Kidney (tissue), 14 donors: ENCODE measurements around the gene AFTPH. TPM values are rescaled to one million over a fixed set of nuclear protein-coding genes. Genes with fewer than 3 reads are reported as not detected.

Experiments used
- DNase-seq, 5 donors: peaks; one replicate each; pipeline ENCODE4 v3.0.0-alpha.2; 2013 to 2020
- FAIRE-seq: peaks from 2 replicates; lab custom pipeline; 2012; peaks lifted over from hg19 to GRCh38; lab: Jason Lieb, UNC
- H3K27ac ChIP-seq, 2 donors: one replicate each; pipeline ENCODE4 v1.7.0; 2013; ENCODE audit warnings: low read depth in 2 of 2, low read length in 2 of 2, inconsistent platforms in 1 of 2
- H3K27me3 ChIP-seq: one replicate; pipeline ENCODE4 v1.7.1; 2013; ENCODE audit warnings: low read length, inconsistent platforms; ENCODE audit not compliant: control insufficient read depth, insufficient read depth
- H3K36me3 ChIP-seq, 3 donors: one replicate each; pipeline versions ENCODE4 v1.7.0 to v1.7.1; 2013; ENCODE audit warnings: low read length in 3 of 3, control low read depth in 1 of 3, inconsistent platforms in 1 of 3; ENCODE audit not compliant: insufficient read depth in 3 of 3, control insufficient read depth in 2 of 3
- H3K4me1 ChIP-seq, 3 donors: one replicate each; pipeline versions ENCODE4 v1.7.0 to v1.7.1; 2013; ENCODE audit warnings: low read length in 3 of 3, inconsistent platforms in 1 of 3, low read depth in 1 of 3; ENCODE audit not compliant: control insufficient read depth in 2 of 3, insufficient read depth in 2 of 3
- H3K4me3 ChIP-seq, 3 donors: one replicate each; pipeline versions ENCODE4 v1.7.0 to v1.8.1; 2013; ENCODE audit warnings: low read length in 3 of 3, control low read depth in 1 of 3, inconsistent platforms in 1 of 3
- H3K9ac ChIP-seq, 3 donors: one replicate each; pipeline versions ENCODE4 v1.7.0 to v1.7.1; 2013; ENCODE audit warnings: low read length in 3 of 3, control low read depth in 1 of 3, inconsistent platforms in 1 of 3
- H3K9me3 ChIP-seq, 3 donors: one replicate each; pipeline versions ENCODE4 v1.7.0 to v1.7.1; 2013; ENCODE audit warnings: low read length in 3 of 3, control low read depth in 1 of 3, inconsistent platforms in 1 of 3; ENCODE audit not compliant: control insufficient read depth in 2 of 3, insufficient read depth in 1 of 3
- intact Hi-C: fragments of 100-400 bp; cut with DNase I; formaldehyde crosslinking; loops from one replicate; pipeline ENCODE4 v1.11.1; 2022
- polyA plus RNA-seq: library from polyadenylated mRNA; stranded (reverse); fragments of 350-450 nt; fragmentation: Illumina TruSeq; extraction: RNeasy Lipid Tissue Mini Kit (QIAGEN cat#74804); gene quantifications from one replicate; pipeline ENCODE4 v1.2.3, GENCODE V29; 2014; ENCODE audit warnings: low read depth, low replicate concordance; ENCODE audit not compliant: insufficient read depth
- total RNA-seq: library from RNA; stranded (reverse); fragmentation: NEBNext Ultra II Directional; extraction: Animal tissue kit (Norgen Biotek cat#: 25700); gene quantifications from one replicate; pipeline ENCODE4 v1.2.1, GENCODE V29; 2021
- TF ChIP-seq, protein P1 (sequence below): IDR thresholded peaks from 3 replicates; pipeline ENCODE4 v1.5.1; 2012; ENCODE audit warnings: mild to moderate bottlenecking, moderate library complexity, borderline replicate concordance; ENCODE audit not compliant: insufficient read depth; ENCODE audit errors: extremely low read depth
- donor health status: control.
- donor health status: control.
- donor health status: control.
- donor health status: control.
- donor health status: control.
- donor health status: DM: yes; HTN: yes; CAD: no.
- donor health status: Normal renal cell carcinoma (clear cell type).

Gene AFTPH
- total and polyA plus RNA-seq, 2 donors from 2014 or later, result 41.2 to 44.6 TPM

GRCh38 chr2:64574871-64575270 is 50.7 kb downstream of the AFTPH start:
- TF ChIP-seq, protein P1, sequence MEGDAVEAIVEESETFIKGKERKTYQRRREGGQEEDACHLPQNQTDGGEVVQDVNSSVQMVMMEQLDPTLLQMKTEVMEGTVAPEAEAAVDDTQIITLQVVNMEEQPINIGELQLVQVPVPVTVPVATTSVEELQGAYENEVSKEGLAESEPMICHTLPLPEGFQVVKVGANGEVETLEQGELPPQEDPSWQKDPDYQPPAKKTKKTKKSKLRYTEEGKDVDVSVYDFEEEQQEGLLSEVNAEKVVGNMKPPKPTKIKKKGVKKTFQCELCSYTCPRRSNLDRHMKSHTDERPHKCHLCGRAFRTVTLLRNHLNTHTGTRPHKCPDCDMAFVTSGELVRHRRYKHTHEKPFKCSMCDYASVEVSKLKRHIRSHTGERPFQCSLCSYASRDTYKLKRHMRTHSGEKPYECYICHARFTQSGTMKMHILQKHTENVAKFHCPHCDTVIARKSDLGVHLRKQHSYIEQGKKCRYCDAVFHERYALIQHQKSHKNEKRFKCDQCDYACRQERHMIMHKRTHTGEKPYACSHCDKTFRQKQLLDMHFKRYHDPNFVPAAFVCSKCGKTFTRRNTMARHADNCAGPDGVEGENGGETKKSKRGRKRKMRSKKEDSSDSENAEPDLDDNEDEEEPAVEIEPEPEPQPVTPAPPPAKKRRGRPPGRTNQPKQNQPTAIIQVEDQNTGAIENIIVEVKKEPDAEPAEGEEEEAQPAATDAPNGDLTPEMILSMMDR, result no peak
- Histone ChIP-seq H3K9me3 (no peaks in the 10 kb centered on the region), H3K27me3 (no peaks in the 10 kb centered on the region), H3K9ac (no peak overlapping the region), H3K4me1 (no peaks in the 10 kb centered on the region), H3K27ac (no peak overlapping the region), H3K4me3 (no peak overlapping the region), H3K36me3 (peaks cover 2 to 15% (median 15%) of the 10 kb centered on the region in 3 donors)
- no peak for DNase-seq
- intact Hi-C loops, result no loop called here
- no peak for FAIRE-seq

DNA sequence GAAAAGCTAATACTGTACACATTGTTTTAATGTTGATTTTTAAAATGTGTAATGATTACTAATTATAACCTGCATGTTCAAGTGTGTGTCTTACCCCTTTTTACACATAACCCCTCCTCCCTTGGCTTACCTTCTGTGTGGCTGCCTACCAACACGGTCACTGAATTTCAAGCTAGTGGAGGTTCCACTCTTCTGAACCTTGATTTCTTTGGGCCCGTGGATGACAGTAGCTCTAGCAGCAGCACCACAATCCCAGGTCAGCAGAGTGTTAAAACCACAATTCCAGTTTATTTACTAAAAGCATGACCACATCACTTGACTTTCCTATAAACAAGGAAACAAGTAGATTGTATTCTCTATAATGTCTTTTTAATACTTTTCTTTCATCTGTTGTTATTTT is 56.9 kb downstream of the AFTPH start:
- no peak for FAIRE-seq
- intact Hi-C loops, result no loop called here
- DNase-seq, result no peak
- Histone ChIP-seq H3K27me3 (no peaks in the 10 kb centered on the region), H3K9me3 (no peaks in the 10 kb centered on the region), H3K4me3 (no peak overlapping the region), H3K9ac (no peak overlapping the region), H3K4me1 (peaks cover 0 to 3% (median 0%) of the 10 kb centered on the region in 3 donors), H3K36me3 (peaks cover 2 to 22% (median 10%) of the 10 kb centered on the region in 3 donors), H3K27ac (no peak overlapping the region)
- TF ChIP-seq, protein P1, result no peak

DNA sequence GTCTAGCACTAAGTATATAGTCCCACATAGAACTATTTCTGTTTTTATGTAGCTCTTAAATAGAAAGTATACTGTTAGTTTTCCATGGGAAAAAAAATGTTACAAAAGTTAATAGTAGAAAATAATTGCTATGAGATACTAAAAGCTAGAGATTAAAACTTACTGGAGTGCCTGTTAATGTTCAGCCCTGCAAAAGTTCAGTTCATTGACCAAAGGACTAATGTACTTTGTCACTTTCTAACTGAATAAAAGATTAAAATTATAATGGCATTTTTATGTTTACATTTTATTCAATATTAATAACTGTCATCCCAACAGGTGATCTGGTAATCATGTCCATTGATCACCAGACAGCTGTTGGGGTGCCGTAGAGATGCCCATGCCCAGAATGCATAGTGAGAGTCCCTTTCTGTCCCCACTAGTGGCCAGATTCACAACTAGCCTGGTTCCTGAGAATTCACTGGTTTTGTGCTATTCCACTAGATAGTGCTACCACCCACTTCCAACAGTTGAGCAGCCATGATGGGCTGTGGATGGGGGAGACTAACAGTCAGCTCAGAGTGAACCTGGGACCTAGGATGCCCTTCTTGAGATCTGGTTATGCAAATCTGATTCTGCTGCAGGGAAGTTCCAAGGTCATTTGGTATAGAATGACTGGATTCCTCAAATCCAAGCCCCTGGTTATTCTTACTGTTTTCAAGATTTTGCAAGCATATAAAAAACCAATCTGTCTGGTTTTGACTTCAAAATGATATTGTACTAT is 57.8 kb downstream of the AFTPH start:
- peaks cover 4 to 23% (median 10%) of the 10 kb centered on the region in 3 donors for H3K36me3 ChIP-seq
- FAIRE-seq, result peak; percentile 35

More for the DNA sequence above, 57.8 kb downstream of the AFTPH start:
- Histone ChIP-seq H3K4me3 (no peak overlapping the region), H3K4me1 (peaks cover 0 to 3% (median 0%) of the 10 kb centered on the region in 3 donors), H3K27ac (peak overlapping the region; percentile 33 to 40), H3K9ac (no peak overlapping the region), H3K27me3 (no peaks in the 10 kb centered on the region), H3K9me3 (no peaks in the 10 kb centered on the region)
- TF ChIP-seq, protein P1, result no peak
- DNase-seq, result no peak
- intact Hi-C loops, result no loop called here
